DOHH2 (cell line): ENCODE data around the gene DLGAP3.

Experiments
- H3F3A ChIP-seq: fragments of 200-600 bp; sonication (generic), shearing (Covaris generic); 2 replicates; pipeline ENCODE4 v1.6.0; 2016; ENCODE audit warnings: antibody characterized with exemption, mild to moderate bottlenecking; ENCODE audit not compliant: control insufficient read depth, insufficient read depth
- H3K27ac ChIP-seq: fragments of 200-600 bp; sonication (generic); 2 replicates; pipeline ENCODE4 v1.5.1; 2014; ENCODE audit warnings: low read depth, mild to moderate bottlenecking, low read length, moderate library complexity
- H3K27me3 ChIP-seq: fragments of 200-600 bp; sonication (generic); 2 replicates; pipeline ENCODE4 v1.6.1; 2014; ENCODE audit warnings: mild to moderate bottlenecking, low read length, mixed read lengths; ENCODE audit not compliant: control insufficient read depth
- H3K36me3 ChIP-seq: fragments of 200-600 bp; sonication (generic); 2 replicates; pipeline ENCODE4 v1.6.1; 2014; ENCODE audit warnings: mild to moderate bottlenecking, low read length, moderate library complexity, mixed read lengths; ENCODE audit not compliant: control insufficient read depth
- H3K4me1 ChIP-seq: fragments of 200-600 bp; sonication (generic); 2 replicates; pipeline ENCODE4 v1.6.1; 2014; ENCODE audit warnings: mild to moderate bottlenecking, low read length, mixed read lengths; ENCODE audit not compliant: control insufficient read depth
- H3K4me2 ChIP-seq: fragments of 200-600 bp; sonication (generic); 2 replicates; pipeline ENCODE4 v1.6.0; 2014; ENCODE audit warnings: mild to moderate bottlenecking, low read length, moderate library complexity
- H3K4me3 ChIP-seq: fragments of 200-600 bp; sonication (generic); 2 replicates; pipeline ENCODE4 v1.5.1; 2014; ENCODE audit warnings: mild to moderate bottlenecking, low read length, mixed read lengths
- H3K79me2 ChIP-seq: fragments of 200-600 bp; sonication (generic); 2 replicates; pipeline ENCODE4 v1.6.1; 2014; ENCODE audit warnings: mild to moderate bottlenecking, low read length, mixed read lengths; ENCODE audit not compliant: control insufficient read depth
- H3K9me2 ChIP-seq: fragments of 200-600 bp; sonication (generic); replicated peaks from 2 replicates; pipeline ENCODE4 v1.6.1; 2014; ENCODE audit warnings: mild to moderate bottlenecking, low read length, mixed read lengths; ENCODE audit not compliant: control insufficient read depth
- H3K9me3 ChIP-seq: fragments of 200-600 bp; sonication (generic); 2 replicates; pipeline ENCODE4 v1.6.1; 2014; ENCODE audit warnings: antibody characterized with exemption, low read length, mixed read lengths; ENCODE audit not compliant: control insufficient read depth, insufficient read depth
- H4K20me1 ChIP-seq: fragments of 200-600 bp; sonication (generic); 2 replicates; pipeline ENCODE4 v1.6.0; 2014; ENCODE audit warnings: low read depth, mild to moderate bottlenecking, antibody characterized with exemption, low read length, moderate library complexity; ENCODE audit not compliant: control insufficient read depth, insufficient read depth
- CTCF ChIP-seq: fragments of 200-600 bp; sonication (generic); IDR thresholded peaks from one replicate; pipeline ENCODE4 v1.5.1; 2014; ENCODE audit warnings: antibody characterized with exemption, mild to moderate bottlenecking, low read depth, low read length; ENCODE audit not compliant: poor library complexity, severe bottlenecking
- EZH2phosphoT487 ChIP-seq: fragments of 200-600 bp; sonication (generic); IDR thresholded peaks from 2 replicates; pipeline ENCODE4 v1.6.1; 2017; ENCODE audit warnings: borderline replicate concordance, mild to moderate bottlenecking, antibody characterized with exemption, low read length, moderate library complexity, mixed read lengths

The DLGAP3 gene

GRCh38 chr1:34858901-34859445 lies 70.5 kb downstream of the DLGAP3 start:
- no peaks in the 10 kb centered on the region for H3F3A ChIP-seq
- no peaks in the 10 kb centered on the region for H3K9me3 ChIP-seq
- H3K79me2 ChIP-seq, result peaks cover 47% of the 10 kb centered on the region
- peaks cover 28% of the 10 kb centered on the region for H3K36me3 ChIP-seq
- peaks cover 4% of the 10 kb centered on the region; the same call in 1 of the 2 replicates for H4K20me1 ChIP-seq
- TF ChIP-seq EZH2phosphoT487 (no peak), CTCF (no peak)
- H3K4me3 ChIP-seq, result peak overlapping the region; percentile 95
- peak overlapping the region; percentile 79 for H3K4me2 ChIP-seq
- H3K9me2 ChIP-seq, result no peaks in the 10 kb centered on the region
- H3K27me3 ChIP-seq, result no peaks in the 10 kb centered on the region
- H3K27ac ChIP-seq, result no peak overlapping the region
- H3K4me1 ChIP-seq, result peaks cover 24% of the 10 kb centered on the region

GRCh38 chr1:34856697-34857096 lies 72.8 kb downstream of the DLGAP3 start:
- no peak overlapping the region for H3K4me2 ChIP-seq
- H3K4me3 ChIP-seq, result no peak overlapping the region
- no peaks in the 10 kb centered on the region for H3K9me2 ChIP-seq
- H3K9me3 ChIP-seq, result no peaks in the 10 kb centered on the region
- TF ChIP-seq CTCF (no peak), EZH2phosphoT487 (no peak)
- peaks cover 6% of the 10 kb centered on the region; the same call in 1 of the 2 replicates for H3F3A ChIP-seq
- H3K4me1 ChIP-seq, result peaks cover 24% of the 10 kb centered on the region
- peaks cover 41% of the 10 kb centered on the region for H3K36me3 ChIP-seq
- H4K20me1 ChIP-seq, result peaks cover 12% of the 10 kb centered on the region; the same call in 1 of the 2 replicates
- H3K27me3 ChIP-seq, result no peaks in the 10 kb centered on the region
- H3K79me2 ChIP-seq, result peaks cover 55% of the 10 kb centered on the region
- H3K27ac ChIP-seq, result no peak overlapping the region

- H3K27me3 ChIP-seq, result no peaks in the 10 kb centered on the region
- peaks cover 5% of the 10 kb centered on the region for H3K4me1 ChIP-seq
- peaks cover 56% of the 10 kb centered on the region for H3K36me3 ChIP-seq
- no peak overlapping the region for H3K27ac ChIP-seq
- peaks cover 6% of the 10 kb centered on the region; the same call in 1 of the 2 replicates for H3F3A ChIP-seq
- no peak overlapping the region for H3K4me2 ChIP-seq
- no peaks in the 10 kb centered on the region for H3K9me2 ChIP-seq
- peaks cover 13% of the 10 kb centered on the region; the same call in 1 of the 2 replicates for H4K20me1 ChIP-seq
- H3K79me2 ChIP-seq, result peaks cover 39% of the 10 kb centered on the region
- TF ChIP-seq EZH2phosphoT487, result no peak
- peak; percentile 100 for TF ChIP-seq CTCF
- no peaks in the 10 kb centered on the region for H3K9me3 ChIP-seq
- H3K4me3 ChIP-seq, result no peak overlapping the region
Observed at GRCh38 chr1:34852677-34853217, 76.7 kb downstream of the DLGAP3 start.
